D721Med (cell line): ENCODE data around the gene LGR5.
A peak's percentile ranks its signal among the peaks of the same experiment; 100 is the strongest.

Source experiments
- DNase-seq: peaks from one replicate; pipeline ENCODE4 v3.0.0; 2011; ENCODE audit warnings: low spot score; ENCODE audit not compliant: insufficient read length
- FAIRE-seq: peaks from 2 replicates; lab custom pipeline; 2011; peaks lifted over from hg19 to GRCh38; lab: Jason Lieb, UNC
- TF ChIP-seq, protein P1 (sequence below): IDR thresholded peaks from 2 replicates; pipeline ENCODE4 v1.5.1; 2012; ENCODE audit warnings: mild to moderate bottlenecking, control low read depth; ENCODE audit not compliant: insufficient read depth; ENCODE audit errors: missing control alignments

The LGR5 gene, protein sequence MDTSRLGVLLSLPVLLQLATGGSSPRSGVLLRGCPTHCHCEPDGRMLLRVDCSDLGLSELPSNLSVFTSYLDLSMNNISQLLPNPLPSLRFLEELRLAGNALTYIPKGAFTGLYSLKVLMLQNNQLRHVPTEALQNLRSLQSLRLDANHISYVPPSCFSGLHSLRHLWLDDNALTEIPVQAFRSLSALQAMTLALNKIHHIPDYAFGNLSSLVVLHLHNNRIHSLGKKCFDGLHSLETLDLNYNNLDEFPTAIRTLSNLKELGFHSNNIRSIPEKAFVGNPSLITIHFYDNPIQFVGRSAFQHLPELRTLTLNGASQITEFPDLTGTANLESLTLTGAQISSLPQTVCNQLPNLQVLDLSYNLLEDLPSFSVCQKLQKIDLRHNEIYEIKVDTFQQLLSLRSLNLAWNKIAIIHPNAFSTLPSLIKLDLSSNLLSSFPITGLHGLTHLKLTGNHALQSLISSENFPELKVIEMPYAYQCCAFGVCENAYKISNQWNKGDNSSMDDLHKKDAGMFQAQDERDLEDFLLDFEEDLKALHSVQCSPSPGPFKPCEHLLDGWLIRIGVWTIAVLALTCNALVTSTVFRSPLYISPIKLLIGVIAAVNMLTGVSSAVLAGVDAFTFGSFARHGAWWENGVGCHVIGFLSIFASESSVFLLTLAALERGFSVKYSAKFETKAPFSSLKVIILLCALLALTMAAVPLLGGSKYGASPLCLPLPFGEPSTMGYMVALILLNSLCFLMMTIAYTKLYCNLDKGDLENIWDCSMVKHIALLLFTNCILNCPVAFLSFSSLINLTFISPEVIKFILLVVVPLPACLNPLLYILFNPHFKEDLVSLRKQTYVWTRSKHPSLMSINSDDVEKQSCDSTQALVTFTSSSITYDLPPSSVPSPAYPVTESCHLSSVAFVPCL

DNA sequence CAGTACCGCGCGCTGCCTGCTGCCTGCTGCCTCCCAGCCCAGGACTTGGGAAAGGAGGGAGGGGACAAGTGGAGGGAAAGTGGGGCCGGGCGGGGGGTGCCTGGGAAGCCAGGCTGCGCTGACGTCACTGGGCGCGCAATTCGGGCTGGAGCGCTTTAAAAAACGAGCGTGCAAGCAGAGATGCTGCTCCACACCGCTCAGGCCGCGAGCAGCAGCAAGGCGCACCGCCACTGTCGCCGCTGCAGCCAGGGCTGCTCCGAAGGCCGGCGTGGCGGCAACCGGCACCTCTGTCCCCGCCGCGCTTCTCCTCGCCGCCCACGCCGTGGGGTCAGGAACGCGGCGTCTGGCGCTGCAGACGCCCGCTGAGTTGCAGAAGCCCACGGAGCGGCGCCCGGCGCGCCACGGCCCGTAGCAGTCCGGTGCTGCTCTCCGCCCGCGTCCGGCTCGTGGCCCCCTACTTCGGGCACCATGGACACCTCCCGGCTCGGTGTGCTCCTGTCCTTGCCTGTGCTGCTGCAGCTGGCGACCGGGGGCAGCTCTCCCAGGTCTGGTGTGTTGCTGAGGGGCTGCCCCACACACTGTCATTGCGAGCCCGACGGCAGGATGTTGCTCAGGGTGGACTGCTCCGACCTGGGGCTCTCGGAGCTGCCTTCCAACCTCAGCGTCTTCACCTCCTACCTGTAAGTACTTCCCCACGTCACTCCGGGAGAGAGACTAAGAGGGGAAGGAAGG lies at the start of gene LGR5:
TSS of gene LGR5 (plus strand) at position 186 of the 732 bp plus-strand sequence. CDS start at position 469, 283 bp downstream.
- DNase-seq, result no peak
- FAIRE-seq, result no peak
- TF ChIP-seq, protein P1, sequence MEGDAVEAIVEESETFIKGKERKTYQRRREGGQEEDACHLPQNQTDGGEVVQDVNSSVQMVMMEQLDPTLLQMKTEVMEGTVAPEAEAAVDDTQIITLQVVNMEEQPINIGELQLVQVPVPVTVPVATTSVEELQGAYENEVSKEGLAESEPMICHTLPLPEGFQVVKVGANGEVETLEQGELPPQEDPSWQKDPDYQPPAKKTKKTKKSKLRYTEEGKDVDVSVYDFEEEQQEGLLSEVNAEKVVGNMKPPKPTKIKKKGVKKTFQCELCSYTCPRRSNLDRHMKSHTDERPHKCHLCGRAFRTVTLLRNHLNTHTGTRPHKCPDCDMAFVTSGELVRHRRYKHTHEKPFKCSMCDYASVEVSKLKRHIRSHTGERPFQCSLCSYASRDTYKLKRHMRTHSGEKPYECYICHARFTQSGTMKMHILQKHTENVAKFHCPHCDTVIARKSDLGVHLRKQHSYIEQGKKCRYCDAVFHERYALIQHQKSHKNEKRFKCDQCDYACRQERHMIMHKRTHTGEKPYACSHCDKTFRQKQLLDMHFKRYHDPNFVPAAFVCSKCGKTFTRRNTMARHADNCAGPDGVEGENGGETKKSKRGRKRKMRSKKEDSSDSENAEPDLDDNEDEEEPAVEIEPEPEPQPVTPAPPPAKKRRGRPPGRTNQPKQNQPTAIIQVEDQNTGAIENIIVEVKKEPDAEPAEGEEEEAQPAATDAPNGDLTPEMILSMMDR, result no peak

DNA sequence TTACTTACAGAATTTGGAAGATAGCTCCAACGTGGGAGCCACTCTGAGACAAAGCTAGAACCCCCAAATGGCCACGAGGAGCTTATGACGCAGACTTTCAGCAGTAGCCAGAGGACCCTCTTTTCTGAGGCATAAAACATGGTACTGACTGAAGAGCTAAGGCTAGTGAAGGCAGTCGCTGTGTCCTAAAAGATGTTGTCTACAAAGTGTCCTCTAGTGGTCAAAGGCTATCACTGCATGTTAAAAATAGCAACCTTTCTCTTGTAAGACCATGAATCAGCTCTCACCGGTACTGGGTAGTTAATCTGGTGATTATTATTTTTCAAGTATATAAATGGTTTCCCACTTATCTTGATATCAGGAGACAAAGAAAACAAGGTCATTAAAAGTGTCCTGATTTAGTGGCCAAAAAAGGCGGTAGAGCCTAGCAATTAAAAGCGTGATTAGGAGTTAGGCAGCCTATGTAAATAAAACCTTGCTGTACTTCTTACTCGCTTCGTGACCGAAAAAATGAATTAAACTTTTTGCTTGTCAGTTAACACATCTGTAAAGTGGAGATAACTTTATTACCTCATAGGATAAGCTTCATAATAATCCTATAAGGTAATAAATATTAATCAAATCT lies 47.0 kb upstream of the LGR5 start:
- DNase-seq (peak; percentile 30), FAIRE-seq (peak; percentile 82)
- TF ChIP-seq, protein P1, result peak; percentile 91

DNA sequence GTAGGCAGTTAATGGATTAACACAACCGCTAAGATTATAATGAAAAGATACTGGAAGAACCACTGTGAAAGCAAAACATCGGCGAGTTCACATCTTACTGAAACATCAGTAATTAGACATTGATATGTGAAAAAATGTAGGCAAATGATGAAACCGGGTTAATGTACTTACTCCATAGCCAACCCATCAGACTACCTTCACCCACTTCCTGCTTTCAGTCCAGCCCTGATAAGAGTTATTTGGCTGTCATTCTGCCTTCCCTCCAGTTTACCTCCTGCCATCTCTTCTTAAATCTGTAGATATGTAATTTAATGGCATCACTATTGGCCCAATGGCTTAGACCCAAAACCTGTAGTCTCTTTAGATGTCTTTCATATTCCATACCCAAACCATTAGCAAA lies 46.0 kb upstream of the LGR5 start:
- TF ChIP-seq, protein P1, result no peak

DNA sequence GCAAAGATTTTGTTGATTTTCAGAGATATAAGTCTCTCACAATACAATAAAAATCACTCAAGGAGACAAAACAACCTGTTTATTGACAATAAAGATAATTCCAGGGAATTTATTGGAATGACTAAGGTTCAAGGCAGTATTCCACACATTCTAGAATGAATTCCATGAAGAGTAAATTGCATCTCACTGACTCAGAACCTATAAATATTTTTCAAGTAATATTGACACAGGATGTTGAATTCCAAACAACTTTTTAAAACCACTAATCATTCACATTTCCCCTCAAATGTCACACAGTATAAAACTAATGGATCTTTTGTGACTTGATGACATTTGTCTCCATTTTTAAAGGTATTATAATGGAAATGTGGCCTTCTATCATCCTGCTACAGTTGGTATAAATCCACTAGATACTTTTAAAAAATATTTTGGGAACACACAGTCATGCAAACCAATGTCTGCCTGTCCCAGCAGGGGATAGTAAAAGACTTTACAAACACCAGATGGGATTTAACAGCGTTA lies 42.1 kb upstream of the LGR5 start:
- no peak for DNase-seq
- TF ChIP-seq, protein P1, result peak; percentile 20
- FAIRE-seq, result no peak

More for the DNA sequence above, 46.0 kb upstream of the LGR5 start:
- DNase-seq (no peak), FAIRE-seq (no peak)

DNA sequence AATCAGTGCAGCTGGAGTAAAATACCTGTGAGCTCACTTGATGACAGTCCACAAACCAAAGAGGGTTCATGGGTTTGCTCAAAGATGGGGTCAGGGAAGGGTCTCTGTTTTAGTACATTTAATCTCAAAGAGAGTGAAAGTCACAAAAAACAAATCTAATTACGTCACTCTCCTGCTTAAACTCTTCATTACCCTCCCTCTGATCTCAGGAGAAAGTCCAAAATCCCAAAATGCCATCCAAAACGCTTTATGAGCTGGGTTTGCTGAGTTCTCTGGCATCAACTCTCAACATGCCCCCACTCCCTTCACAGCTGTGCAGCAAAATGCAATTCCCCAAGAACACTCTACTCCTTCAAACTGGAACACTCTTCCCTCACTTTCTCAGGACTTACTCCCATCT lies 40.4 kb upstream of the LGR5 start:
- TF ChIP-seq, protein P1, result no peak

DNA sequence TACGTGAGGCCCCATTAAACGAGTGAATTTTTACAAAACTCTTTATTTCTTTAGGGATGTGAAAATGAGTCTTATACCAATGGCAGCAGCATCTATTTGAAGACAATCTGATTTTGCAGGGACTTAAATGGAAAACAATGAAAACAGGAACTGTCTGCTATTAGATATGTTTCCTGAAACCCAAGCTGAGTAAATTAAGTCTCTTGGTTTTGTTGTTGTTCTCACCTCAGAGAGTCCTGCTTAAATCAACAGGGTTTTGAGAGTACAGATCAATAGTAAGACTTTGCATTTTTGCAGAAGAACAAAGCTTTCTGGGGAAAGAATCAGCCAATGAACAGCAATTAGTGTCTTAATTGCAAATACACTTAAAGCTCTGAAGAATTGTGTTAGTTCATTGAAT lies 39.1 kb upstream of the LGR5 start:
- DNase-seq (no peak), FAIRE-seq (no peak)
- TF ChIP-seq, protein P1, result no peak

More for the DNA sequence above, 40.4 kb upstream of the LGR5 start:
- no peak for DNase-seq
- FAIRE-seq, result no peak
